GM12891 (cell line): ENCODE measurements around the gene LGALS9.

ENCODE experiments used
- PAX5 ChIP-seq: IDR thresholded peaks from 2 replicates; pipeline ENCODE4 v1.6.1; 2011; ENCODE audit warnings: low read length, moderate library complexity, mild to moderate bottlenecking; ENCODE audit not compliant: insufficient read depth, severe bottlenecking
- POLR2A ChIP-seq: IDR thresholded peaks from 2 replicates; pipeline ENCODE4 v1.6.1; 2011; ENCODE audit warnings: low read depth, low read length, control low read depth
- POLR2AphosphoS5 ChIP-seq: IDR thresholded peaks from 2 replicates; pipeline ENCODE4 v1.6.1; 2011; ENCODE audit warnings: low read depth, low read length, control low read depth
- POU2F2 ChIP-seq: IDR thresholded peaks from 2 replicates; pipeline ENCODE4 v1.6.1; 2011; ENCODE audit warnings: low read depth, mild to moderate bottlenecking, control low read depth, low read length, moderate library complexity
- SPI1 ChIP-seq: IDR thresholded peaks from 2 replicates; pipeline ENCODE4 v1.6.1; 2011; ENCODE audit warnings: low read depth, low read length, control low read depth
- TAF1 ChIP-seq: IDR thresholded peaks from 2 replicates; pipeline ENCODE4 v1.6.1; 2011; ENCODE audit warnings: low read depth, low read length, control low read depth

DNA sequence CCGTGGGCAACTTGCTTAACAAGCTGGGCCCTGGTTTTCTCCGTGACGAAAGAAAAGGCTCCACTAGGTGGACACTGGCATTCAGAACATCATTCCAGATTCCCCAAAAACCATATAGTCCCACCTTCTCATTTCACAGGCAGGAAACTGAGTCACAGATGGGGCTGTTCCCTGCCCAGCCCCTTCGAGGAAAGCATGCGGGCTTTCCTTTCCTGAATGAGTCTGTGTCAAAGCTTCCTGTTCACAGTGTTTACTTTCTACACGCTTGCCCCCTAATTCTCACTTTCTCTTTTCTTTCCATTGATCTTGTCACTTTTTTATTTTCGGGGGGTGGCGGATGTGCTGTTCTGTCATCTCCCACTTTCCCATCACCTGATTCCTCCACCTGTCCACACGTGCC is 10.3 kb upstream of the LGALS9 start:
- TF ChIP-seq TAF1 (no peak), POLR2A (no peak), POLR2AphosphoS5 (no peak), POU2F2 (no peak), SPI1 (no peak), PAX5 (no peak)
